IPS-NIHi11 (cell line): ENCODE measurements around the gene CSNK1A1L.

Experiments
- DNase-seq: peaks from one replicate; pipeline ENCODE4 v3.0.0; 2012; ENCODE audit warnings: mixed read lengths, low spot score

The CSNK1A1L gene

DNA sequence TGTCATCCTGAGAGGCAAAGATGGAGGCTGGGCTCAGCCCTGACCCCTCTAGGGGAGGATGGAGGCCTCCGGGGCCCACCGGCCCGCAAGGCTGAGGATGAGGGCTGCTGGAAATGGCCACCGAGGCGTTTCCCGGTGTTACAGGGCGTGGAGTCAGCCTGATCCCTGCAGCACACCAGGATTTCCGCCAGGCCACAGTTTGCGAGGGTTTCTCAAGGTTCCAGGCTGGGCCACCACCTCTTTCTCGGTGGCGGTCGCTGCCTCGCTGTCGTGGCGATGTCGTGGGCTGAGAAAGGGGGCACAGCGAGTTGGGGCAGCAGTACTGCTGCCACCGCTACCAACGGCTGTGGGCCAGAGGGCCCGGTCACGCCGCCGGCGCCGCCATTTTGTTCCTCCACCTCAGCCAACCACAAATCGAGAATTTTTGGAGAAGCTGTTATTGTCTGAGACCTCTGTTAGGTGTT, at the start of gene CSNK1A1L:
Gene CSNK1A1L, minus strand, starts transcription at position 414 of the 464 bp plus-strand sequence. Its CDS starts 408 bp downstream, at position 6.
- DNase-seq: no peak

DNA sequence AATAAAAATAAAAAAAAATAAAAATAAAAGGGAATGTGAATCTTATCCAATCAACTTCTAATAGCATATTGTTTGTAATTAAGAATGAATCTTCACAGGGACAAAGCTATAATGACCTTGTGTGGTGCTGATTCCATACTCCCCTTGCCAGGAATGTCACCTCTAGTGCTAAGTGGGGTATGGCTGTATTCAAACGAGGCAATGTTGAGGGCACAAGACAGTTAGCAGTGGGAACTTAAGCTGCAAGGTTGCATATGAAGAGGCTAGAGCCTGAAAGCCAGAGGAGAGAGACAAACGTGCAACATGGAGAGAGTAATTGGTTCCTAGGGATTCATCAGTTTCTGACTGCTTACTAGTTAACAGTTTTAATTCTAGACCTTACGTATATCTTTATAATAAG, 43.9 kb upstream of the CSNK1A1L start:
- peak; percentile 9 for DNase-seq

DNA sequence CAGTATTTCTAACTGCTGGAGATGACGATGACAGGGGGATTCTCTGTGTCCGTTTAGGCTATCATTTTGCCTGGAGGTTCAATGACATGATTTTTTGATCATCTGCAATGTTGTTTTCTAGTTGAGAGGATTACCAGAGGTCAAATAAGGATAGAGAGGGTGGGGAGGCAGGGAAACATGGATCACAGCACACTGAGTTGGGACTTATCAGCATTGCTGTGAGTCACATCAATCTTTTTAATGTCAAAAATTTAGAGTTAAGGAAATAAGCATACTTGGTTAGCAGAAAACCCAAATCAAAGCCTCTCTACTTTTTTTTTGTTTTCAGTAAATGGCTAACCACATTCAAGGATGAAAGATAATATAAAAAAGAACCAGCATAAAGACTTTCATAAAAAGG, 43.0 kb upstream of the CSNK1A1L start:
- no peak for DNase-seq

DNA sequence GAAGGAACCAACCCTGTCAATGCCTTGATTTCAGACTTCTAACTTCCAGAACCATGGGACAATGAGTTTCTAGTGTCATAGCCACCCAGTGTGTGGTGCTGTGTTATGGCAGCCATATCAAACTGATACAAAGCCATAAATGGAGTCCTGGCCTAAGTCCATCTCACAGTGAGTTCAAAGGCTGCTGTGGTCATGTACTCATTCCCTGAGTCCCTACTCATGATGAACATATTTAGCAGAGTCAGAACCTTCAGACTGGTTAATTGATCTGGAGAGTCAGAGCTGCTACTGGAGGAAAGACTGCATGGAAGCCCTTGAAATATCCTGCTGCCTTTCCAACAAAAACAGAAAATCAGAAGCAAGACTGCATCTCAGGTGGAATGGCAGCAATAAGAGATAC, 39.2 kb upstream of the CSNK1A1L start:
- DNase-seq: no peak

DNA sequence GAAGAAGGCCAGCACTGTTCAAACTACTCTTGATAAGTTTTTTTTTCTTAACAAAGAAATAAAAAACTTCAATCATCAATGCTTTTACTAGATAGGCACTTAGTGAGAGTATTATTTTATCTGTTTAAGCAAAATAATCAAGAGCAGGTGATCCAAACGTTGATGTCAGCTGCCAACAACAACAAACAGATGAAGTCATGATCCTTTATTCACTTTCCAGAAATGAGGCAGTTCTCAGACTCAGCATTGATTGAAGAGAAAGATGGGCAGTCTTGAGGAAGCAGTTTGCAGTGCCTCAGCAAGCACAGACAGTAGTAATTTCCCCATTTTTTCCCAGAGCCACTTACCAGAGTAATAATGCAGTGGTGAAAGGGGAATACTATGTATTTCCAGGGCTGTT, 38.4 kb upstream of the CSNK1A1L start:
- no peak for DNase-seq

DNA sequence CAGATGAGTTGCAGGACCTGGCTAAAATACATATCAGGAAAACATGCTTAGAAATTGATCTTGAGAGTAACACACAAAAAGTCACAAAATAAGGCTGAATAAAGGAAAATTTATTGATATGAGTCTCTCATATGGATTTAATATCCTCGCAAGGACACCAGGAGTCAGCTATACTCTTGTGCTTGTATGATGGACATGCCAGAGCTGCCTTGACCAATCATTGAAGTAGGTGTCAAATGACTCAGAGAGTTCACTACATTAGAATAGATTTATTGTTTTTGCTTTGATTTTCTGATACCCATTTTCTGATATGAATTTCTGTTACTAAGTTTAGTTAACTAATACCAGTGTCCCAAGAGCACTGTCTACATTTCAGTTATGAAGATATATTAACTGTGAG, 37.4 kb upstream of the CSNK1A1L start:
- no peak for DNase-seq

DNA sequence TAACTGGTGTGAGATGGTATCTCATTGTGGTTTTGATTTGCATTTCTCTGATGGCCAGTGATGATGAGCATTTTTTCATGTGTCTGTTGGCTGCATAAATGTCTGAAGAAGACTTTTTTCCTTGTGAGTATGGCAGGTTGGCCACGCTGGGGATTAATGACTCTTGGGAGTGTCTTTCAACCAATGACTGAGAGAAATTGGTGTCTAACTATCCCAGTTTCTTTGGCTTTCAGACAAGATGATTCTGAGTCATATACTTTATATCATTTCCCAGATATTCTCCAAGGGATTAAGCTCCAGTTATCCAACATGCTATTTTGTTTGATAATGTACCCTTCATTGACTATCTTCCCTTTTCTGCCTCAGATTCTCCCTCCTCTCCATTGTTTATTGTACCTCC, 35.5 kb upstream of the CSNK1A1L start:
- no peak for DNase-seq

DNA sequence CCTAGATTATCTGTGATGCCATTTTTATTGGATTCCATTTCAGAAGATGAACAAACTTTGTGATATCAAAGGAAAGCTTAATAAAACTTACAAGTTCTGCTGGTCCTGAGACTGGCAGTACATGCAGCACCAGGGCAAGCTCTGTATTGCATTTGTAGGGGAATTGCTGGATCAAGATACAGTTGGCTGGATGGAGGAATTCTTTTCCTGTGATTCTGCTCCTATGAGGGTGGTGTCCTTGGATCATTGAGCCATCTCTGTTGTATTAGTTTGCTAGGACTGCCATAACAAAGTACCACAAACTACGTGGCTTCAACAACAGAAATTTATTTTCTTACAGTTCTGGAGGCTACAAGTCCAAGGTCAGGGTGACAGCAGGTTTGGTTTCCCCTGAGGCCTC, 33.9 kb upstream of the CSNK1A1L start:
- no peak for DNase-seq

DNA sequence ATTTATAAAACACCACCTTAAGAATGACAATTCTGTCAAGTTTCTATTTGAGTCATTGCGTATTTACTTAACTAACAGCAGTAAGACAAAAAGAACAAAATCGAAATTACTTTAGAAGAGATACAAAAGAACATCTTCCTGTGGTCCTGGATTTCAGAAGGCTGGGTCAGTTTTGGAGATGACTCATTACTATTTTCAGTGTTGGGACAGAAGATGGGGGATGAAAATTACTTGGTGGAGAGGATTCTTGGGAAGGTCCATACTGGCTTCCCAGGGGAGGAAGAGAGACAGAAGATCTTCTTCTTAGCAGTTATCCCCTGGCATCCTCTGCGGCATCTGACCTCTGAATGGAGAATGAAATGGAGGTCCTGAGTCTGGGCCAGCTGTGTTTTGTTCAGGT, 33.5 kb upstream of the CSNK1A1L start:
- no peak for DNase-seq

DNA sequence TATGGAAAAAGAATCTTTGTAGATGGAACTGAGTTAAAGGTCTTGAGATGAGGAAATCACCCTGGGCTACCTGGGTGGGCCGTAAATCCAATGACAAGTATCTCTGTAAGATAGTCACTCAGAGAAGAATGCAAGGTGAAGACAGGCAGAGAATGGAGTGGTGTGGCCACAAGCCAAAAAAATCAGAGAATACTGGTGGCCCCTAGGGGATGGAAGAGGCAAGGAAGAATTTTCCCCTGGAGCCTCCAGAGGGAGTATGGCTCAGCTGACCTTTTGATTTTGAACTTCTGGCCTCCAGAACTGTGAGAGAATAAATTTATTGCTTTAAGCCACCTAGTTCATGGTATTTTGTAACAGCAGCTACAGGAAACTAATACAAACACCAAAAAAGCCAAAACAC, 32.7 kb upstream of the CSNK1A1L start:
- DNase-seq: peak; percentile 18

DNA sequence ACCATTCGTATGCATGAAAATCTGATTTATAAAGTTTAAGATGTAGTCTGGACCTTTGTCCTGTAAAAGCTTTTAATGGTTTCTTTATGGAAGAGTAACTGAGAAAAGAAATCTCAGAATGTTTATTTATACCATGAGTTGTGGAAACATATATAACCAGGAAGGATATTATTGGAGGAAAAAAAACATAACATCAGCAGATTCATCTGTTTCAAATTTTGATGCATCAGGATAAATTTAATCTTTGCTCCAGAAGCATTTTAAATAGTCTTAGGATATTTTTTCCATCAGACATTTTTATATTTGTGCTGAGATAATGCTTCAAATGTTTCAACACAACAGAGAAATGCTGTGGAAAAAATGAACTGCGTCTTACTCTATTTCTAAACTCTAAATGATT, 31.2 kb upstream of the CSNK1A1L start:
- DNase-seq: no peak

DNA sequence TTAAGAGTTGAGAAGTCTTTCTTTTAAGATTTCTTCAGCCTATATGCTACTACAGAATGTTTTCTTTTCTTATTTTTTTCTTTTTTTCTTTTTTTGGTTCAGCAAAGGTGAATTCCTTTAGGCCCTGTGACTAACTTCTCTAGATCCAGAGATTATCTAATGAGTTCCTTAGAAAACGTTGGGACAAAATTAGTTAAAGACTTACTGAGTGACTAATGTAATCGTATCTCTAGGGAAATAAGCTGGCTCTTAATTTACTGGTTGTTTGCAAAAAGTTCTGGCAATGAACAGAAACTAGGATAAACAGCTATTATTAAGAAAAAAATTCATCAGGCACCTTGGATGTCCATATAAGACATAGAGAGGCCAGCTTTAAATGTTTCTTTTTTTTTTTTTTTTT, 30.7 kb upstream of the CSNK1A1L start:
- no peak for DNase-seq

DNA sequence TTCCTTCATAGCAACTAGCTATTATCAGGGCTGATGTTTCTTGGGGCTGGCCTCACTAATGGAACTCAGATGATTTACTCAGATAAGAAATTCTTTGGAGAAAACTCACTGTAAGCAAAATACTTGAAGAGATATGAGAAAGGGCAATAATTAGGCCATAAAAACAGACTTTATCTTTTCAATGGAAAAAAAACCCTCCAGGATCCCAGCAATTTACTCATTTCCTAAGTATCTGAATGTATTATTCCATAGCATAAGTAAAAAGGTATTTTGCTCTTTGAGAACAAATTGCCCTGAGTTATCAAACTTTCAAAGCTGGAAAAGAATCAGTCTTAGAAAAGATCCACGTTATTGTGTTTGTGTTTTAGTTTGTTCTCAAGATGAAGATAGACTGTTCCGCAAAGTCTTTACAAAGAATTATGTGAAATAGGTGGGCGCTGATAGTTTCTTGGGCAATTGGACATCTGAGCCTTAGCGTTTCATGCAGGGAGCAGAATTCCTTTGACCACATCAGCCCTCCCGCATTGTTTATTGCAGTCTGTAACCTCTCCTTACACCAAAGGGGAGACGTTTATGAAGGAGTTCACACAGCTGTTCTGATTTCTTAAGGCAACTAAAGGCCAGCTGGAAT, 29.1 kb upstream of the CSNK1A1L start:
- no peak for DNase-seq

DNA sequence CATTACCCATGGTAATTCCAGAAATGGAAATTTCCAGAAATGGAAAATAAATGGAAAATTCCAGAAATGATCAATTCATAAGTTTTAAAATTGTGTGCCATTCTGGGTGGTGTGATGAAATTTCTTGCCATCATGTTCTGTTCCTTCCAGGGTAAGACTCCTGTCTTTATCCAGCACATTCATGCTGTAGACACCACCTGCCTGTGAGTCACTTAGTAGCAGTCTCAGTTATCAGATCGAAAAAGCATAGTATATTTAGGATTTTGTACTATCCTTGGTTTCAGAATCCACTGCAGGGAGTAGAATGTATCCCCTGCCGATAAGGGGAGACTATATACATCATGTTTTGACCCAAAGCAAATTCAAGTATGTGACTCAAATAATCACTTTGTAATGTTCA, 26.7 kb upstream of the CSNK1A1L start:
- DNase-seq: no peak

DNA sequence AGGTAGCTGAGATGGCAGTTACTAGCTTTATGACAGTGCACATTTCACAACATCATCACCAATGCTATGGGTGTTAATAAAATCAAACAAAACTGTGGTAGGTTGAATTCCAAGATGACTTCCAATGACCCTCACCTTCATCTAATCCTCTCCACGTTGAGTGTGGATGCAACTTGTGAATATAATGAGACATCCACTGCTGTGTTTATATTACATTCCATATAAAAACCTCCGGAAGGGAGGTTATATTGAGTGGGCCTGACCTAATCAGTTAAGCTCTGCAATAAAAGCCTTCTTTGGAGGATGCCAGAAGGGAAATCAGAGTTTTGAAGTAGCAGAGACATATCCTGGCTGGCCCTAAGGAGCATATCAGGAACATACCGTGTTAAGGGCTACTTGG, 25.6 kb upstream of the CSNK1A1L start:
- DNase-seq: no peak

DNA sequence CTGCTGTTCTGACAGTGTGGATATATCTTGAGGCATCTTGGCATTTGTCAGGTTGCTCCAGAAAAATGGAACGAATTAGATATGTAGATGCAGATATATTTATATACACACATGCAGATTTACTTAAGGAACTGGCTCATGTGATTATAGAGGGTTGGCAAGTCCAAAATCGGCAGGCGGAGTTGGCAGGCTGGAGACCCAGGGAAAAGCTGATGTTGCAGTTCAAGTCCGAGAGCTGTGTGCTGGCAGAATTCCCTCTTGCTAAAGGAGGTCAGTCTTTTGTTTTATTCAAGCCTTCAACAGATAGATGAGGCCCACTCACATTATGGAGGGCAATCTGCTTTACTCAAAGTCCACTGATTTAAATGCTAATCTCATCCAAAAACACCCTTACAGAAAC, 24.4 kb upstream of the CSNK1A1L start:
- DNase-seq: no peak

DNA sequence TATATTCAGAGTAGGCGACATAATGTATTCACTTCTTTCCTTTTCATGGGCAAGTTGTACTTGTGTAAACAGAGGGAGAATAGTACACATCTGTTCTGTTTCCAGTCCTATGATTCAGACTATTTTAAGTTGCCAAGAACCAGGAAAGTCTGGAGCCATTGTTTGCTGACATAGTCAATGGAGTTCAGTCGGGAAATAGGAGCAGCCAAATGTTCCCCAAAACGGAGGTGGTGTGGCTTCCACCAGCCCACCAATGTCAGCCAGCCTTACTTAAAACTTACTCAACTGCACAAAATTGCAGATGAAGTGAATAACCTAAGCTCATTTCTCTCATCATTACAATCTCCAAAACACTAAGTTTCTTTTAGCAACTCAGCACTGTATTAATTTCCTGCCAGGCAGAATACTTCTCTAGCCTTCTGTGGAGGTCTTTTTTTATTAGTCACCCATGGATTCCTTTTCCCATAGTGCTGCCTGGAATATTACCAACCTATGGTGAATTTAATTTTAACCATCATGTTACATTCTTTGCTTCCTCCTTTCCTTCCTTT, 22.3 kb upstream of the CSNK1A1L start:
- DNase-seq: no peak

DNA sequence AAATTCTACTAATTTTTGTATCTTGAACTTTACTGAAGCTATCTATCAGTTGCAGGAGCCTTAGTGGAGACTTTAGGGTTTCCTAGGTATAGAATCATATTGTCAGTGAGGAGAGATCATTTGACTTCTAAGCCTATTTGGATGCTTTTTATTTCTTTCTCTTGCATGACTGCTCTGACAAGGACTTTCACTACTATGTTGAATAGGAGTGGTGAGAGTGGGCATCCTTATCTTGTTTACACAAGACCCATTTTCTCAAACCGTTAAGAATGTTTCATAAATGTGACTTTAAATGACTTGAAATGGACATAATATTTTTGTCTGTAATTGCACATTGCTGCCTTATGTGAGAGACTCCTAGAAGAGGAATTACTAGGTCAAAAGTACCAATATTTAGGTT, 17.9 kb upstream of the CSNK1A1L start:
- DNase-seq: no peak

DNA sequence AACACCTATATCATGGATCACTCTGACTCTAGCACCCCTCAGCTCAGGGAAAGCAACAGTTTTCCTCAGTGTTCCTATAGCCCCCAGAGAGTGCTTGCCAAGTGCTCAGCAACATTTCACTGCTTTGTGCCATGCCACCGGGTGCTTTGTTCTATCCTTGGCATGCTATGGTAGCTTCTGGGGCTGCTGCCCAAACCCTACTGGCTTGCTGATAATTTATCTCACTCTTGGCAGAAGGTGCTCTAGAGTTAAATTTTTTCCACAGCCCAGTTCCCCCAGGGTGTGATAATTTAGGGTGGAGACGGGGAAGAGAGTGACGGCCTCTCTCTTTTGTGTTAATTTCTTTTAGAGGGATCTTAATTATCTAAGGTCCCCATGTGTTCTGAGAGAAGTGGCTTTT, 12.6 kb upstream of the CSNK1A1L start:
- no peak for DNase-seq

DNA sequence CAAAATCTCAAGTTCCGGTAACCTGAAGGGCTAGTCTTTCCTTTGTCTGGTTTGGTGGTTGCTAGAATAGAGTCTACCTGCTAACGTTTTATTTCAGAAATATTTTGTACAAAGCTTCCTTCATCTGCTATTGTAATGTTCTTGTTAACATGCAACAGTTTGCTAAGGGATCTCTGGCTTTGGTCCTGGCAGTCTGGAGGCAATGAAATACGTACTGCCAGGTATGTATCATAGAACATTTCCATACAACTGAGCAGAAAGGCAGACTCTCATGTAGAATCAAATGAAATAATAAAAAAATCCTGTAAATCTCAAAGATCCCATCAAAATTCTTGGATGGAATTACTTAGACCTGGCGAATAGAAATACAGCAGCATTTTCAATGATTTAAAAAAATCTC, 8.8 kb upstream of the CSNK1A1L start:
- no peak for DNase-seq

DNA sequence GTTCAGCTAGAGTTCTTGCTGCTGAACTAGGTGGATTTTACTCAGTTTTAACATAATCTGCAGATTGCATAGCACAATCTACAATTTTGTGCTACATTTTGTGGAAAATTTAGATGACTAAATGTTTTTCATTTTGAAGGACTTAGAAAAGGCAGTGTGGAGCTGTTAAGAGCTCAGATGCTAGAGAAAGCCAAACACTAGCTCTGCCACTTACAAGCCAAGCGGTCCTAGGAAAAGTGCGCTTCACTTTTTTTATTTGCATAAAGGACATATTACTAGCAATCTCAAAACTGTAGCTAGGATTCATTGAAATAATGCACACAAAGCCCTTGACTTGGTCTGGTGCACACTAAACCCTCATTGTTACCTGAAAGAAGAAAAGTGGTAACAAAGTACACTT, 8.1 kb upstream of the CSNK1A1L start:
- no peak for DNase-seq

DNA sequence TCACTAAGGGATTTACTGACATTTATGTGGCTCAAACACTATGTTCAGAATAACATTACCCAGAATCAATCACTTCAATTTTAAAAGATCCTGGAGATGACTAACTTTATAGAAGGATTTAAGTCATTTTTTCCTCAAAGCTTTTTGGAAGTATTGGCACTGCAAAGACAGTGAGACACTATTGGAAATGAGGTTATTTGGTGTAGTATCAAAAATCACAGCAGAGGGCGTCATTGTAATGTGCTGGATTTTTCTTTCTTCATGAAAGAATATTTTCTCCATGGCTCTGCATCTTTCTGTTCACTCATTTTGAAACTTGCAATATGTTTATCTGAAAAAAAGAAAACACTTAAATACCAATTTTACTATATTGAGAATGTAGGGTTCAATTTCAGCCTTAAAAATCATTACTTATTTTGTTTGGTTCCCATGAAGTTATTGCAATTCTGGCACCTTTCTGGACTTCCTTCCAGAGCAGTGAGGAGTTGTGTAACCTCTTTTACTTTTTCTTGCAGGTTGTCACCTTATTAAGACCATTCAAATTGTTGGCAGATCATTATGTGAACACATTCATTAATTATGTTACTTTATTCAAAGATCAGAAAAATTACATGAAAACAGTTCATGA, 3.7 kb upstream of the CSNK1A1L start:
- DNase-seq: peak; percentile 21

DNA sequence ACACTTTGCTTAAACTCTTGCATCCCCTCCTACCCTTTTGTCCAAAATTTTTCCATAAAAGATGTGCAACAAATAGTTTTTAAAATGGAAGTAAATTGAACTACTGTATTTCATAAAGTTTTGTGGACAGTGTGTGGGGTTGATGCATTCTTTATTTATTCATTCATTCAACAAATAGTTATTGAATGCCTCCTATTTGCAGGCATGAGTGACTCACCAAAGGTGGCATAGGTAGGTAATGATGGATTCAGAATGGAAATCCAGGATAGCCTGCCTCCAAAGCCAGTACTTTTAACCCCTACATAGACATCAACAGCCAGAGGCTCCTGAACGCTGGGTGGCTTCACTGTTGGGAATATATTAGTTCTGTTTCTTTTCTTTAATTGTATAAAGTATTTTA, 2.4 kb upstream of the CSNK1A1L start:
- no peak for DNase-seq

DNA sequence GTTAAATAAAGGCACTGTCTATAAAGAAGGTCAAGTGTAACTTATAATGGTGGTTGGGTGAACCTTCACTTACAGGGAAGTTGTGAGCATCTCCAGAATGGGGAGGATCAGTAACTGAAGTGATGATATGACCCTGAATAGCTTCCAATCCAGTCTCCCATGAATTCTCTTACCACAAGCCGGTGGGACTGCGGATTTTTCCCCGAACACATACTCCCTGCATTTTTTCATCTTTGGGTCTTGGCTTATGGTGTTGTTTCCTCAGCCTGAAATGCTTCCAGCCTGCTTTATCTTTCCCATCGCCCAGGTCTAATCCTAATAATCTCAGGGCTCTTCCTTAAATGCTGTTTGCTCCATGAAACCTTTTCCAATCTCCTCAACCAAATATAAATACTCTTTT, 2.0 kb upstream of the CSNK1A1L start:
- no peak for DNase-seq
